ENCODE data around the gene BCAS3. TPM values are rescaled to one million over a fixed set of nuclear protein-coding genes. Genes with fewer than 3 reads are reported as not detected.
"Not testable (repeated sequence)": the region's sequence is repeated elsewhere in the genome, so short reads cannot be mapped to it uniquely, and the experiment has no call there.

Gene BCAS3
- total RNA-seq, 1 donor from 2014 or later: 44.8 TPM

DNA sequence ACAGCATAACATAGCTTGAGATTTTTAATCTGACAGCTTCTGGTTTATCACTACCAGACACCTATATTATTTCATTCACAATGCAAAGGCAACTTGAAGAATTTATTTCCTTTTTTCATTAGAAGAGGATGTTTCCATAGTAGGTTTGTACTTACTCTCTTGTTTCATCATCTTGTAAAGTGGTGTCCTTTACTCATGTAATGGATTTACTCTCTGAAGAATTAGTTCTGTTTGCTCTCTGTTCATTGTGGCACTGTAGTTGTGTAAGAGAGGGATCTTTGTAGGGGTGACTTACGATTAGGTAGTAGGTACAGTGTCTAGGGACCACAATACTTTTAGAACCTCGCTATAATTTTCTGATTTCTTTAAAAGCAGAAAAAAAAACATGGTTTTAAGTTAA is 256.1 kb downstream of the BCAS3 start:
- no peak for DNase-seq
- Mint-ChIP-seq H3K36me3 (ENCODE audit: unreplicated experiment) (no peaks in the 10 kb centered on the region), H3K4me1 (ENCODE audit: low read depth, unreplicated experiment) (no peaks in the 10 kb centered on the region), H3K27ac (ENCODE audit: unreplicated experiment) (no peak overlapping the region), H3K4me3 (ENCODE audit: unreplicated experiment) (no peak overlapping the region), H3K9me3 (ENCODE audit: unreplicated experiment) (no peaks in the 10 kb centered on the region), H3K27me3 (ENCODE audit: unreplicated experiment) (no peaks in the 10 kb centered on the region)
- TF ChIP-seq, protein P1, sequence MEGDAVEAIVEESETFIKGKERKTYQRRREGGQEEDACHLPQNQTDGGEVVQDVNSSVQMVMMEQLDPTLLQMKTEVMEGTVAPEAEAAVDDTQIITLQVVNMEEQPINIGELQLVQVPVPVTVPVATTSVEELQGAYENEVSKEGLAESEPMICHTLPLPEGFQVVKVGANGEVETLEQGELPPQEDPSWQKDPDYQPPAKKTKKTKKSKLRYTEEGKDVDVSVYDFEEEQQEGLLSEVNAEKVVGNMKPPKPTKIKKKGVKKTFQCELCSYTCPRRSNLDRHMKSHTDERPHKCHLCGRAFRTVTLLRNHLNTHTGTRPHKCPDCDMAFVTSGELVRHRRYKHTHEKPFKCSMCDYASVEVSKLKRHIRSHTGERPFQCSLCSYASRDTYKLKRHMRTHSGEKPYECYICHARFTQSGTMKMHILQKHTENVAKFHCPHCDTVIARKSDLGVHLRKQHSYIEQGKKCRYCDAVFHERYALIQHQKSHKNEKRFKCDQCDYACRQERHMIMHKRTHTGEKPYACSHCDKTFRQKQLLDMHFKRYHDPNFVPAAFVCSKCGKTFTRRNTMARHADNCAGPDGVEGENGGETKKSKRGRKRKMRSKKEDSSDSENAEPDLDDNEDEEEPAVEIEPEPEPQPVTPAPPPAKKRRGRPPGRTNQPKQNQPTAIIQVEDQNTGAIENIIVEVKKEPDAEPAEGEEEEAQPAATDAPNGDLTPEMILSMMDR (IDR thresholded peaks at IDR 0.05; ENCODE audit: partially characterized antibody, unreplicated experiment): no peak

DNA sequence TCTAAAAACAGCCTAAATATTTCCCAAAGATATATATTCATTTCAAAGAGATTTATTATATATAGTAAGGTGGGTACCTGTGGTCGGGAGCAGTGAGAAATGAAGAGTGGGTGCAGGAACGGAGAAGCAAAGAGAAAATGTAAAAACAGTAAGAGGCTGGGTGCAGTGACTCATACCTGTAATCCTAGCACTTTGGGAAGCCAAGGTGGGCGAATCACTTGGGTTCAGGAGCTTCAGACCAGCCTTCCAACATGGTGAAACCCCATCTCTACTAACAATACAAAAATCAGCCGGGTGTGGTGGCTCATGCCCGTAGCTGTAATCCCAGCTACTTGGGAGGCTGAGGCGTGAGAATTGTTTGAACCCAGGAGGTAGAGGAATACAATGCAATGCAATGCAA is 257.1 kb downstream of the BCAS3 start:
- no peaks in the 10 kb centered on the region for H3K36me3 Mint-ChIP-seq (ENCODE audit: unreplicated experiment)
- H3K27me3 Mint-ChIP-seq (ENCODE audit: unreplicated experiment): no peaks in the 10 kb centered on the region
- no peak overlapping the region for H3K27ac Mint-ChIP-seq (ENCODE audit: unreplicated experiment)
- no peaks in the 10 kb centered on the region for H3K4me1 Mint-ChIP-seq (ENCODE audit: low read depth, unreplicated experiment)
- TF ChIP-seq, protein P1 (IDR thresholded peaks at IDR 0.05; ENCODE audit: partially characterized antibody, unreplicated experiment): no peak
- no peak overlapping the region for H3K4me3 Mint-ChIP-seq (ENCODE audit: unreplicated experiment)
- no peak for DNase-seq
- no peaks in the 10 kb centered on the region for H3K9me3 Mint-ChIP-seq (ENCODE audit: unreplicated experiment)

DNA sequence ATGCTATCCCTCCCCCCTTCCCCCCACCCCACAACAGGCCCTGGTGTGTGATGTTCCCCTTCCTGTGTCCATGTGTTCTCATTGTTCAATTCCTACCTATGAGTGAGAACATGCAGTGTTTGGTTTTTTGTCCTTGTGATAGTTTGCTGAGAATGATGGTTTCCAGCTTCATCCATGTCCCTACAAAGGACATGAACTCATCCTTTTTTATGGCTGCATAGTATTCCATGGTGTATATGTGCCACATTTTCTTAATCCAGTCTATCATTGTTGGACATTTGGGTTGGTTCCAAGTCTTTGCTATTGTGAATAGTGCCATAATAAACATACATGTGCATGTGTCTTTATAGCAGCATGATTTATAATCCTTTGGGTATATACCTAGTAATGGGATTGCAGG is 258.3 kb downstream of the BCAS3 start:
- H3K27me3 Mint-ChIP-seq (ENCODE audit: unreplicated experiment); H3K36me3 Mint-ChIP-seq (ENCODE audit: unreplicated experiment); H3K27ac Mint-ChIP-seq (ENCODE audit: unreplicated experiment); H3K4me3 Mint-ChIP-seq (ENCODE audit: unreplicated experiment); DNase-seq; H3K4me1 Mint-ChIP-seq (ENCODE audit: low read depth, unreplicated experiment); H3K9me3 Mint-ChIP-seq (ENCODE audit: unreplicated experiment): not testable (repeated sequence)

DNA sequence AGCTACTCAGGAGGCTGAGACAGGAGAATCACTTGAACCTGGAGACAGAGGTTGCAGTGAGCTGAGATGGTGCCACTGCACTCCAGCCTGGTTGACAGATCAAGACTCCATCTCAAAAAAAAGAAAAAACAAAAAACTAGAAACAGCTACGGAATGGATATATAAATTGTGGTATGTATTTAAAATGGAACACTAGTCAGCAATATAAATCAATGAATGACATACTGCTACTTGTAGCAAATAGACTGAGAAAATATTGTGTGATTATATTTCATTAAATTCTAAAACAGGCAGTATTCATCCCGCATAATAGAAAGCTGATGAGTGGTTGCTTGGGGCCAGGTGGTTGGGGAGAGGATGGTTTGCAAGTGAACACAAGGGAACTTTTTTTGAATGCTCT is 261.7 kb downstream of the BCAS3 start:
- Mint-ChIP-seq H3K36me3 (ENCODE audit: unreplicated experiment) (no peaks in the 10 kb centered on the region), H3K27ac (ENCODE audit: unreplicated experiment) (no peak overlapping the region), H3K4me3 (ENCODE audit: unreplicated experiment) (no peak overlapping the region), H3K4me1 (ENCODE audit: low read depth, unreplicated experiment) (no peaks in the 10 kb centered on the region), H3K9me3 (ENCODE audit: unreplicated experiment) (no peaks in the 10 kb centered on the region), H3K27me3 (ENCODE audit: unreplicated experiment) (no peaks in the 10 kb centered on the region)
- DNase-seq: no peak
- TF ChIP-seq, protein P1 (IDR thresholded peaks at IDR 0.05; ENCODE audit: partially characterized antibody, unreplicated experiment): no peak

DNA sequence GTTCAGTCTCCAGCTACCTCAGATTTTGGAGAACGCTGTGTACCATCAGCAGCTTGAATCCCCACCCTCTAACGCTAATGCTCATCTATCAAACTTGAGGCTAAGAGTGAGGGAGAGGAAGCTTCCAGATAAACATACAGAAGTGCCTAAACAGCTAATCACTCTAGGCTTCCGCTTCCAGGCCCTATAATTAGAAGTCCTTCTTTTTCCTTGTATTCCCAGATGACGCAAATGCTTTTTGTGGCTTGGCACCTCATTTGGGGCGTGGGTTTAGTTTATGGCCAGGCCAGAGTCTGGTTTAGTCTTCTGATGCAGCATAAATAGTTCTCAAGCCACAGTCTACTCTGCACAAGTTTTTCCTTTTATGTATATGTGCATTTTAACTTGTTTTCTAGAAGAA is 263.4 kb downstream of the BCAS3 start:
- H3K9me3 Mint-ChIP-seq (ENCODE audit: unreplicated experiment): no peaks in the 10 kb centered on the region
- TF ChIP-seq, protein P1 (IDR thresholded peaks at IDR 0.05; ENCODE audit: partially characterized antibody, unreplicated experiment): no peak
- H3K36me3 Mint-ChIP-seq (ENCODE audit: unreplicated experiment): no peaks in the 10 kb centered on the region
- H3K4me3 Mint-ChIP-seq (ENCODE audit: unreplicated experiment): no peak overlapping the region
- DNase-seq: no peak
- H3K4me1 Mint-ChIP-seq (ENCODE audit: low read depth, unreplicated experiment): no peaks in the 10 kb centered on the region
- H3K27ac Mint-ChIP-seq (ENCODE audit: unreplicated experiment): peak overlapping the region; percentile 82
- H3K27me3 Mint-ChIP-seq (ENCODE audit: unreplicated experiment): no peaks in the 10 kb centered on the region

DNA sequence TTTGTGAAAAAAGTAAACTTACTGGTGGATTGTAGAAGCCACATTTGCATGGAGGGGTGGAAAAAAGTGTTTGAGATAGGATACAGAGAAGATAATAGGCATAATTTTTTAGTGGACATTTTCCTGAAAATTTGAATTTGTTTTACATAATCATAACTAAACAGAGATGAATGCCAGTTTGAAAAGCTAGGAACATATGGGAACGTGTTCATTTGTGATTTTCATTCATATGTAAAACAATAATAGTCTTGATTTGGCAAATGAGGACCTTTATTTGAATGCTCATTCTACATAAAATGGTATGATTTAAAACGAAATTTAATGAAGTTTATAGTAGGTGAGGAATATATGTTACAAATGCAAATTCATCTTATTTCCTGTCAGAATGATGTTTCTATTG is 263.9 kb downstream of the BCAS3 start:
- Mint-ChIP-seq H3K36me3 (ENCODE audit: unreplicated experiment) (no peaks in the 10 kb centered on the region), H3K9me3 (ENCODE audit: unreplicated experiment) (no peaks in the 10 kb centered on the region), H3K27me3 (ENCODE audit: unreplicated experiment) (no peaks in the 10 kb centered on the region), H3K4me1 (ENCODE audit: low read depth, unreplicated experiment) (no peaks in the 10 kb centered on the region), H3K27ac (ENCODE audit: unreplicated experiment) (no peak overlapping the region), H3K4me3 (ENCODE audit: unreplicated experiment) (no peak overlapping the region)
- no peak for DNase-seq
- TF ChIP-seq, protein P1 (IDR thresholded peaks at IDR 0.05; ENCODE audit: partially characterized antibody, unreplicated experiment): no peak

Measured in glutamatergic neuron (in vitro differentiated cells).